ENCODE data around the gene SAMD8.

DNA sequence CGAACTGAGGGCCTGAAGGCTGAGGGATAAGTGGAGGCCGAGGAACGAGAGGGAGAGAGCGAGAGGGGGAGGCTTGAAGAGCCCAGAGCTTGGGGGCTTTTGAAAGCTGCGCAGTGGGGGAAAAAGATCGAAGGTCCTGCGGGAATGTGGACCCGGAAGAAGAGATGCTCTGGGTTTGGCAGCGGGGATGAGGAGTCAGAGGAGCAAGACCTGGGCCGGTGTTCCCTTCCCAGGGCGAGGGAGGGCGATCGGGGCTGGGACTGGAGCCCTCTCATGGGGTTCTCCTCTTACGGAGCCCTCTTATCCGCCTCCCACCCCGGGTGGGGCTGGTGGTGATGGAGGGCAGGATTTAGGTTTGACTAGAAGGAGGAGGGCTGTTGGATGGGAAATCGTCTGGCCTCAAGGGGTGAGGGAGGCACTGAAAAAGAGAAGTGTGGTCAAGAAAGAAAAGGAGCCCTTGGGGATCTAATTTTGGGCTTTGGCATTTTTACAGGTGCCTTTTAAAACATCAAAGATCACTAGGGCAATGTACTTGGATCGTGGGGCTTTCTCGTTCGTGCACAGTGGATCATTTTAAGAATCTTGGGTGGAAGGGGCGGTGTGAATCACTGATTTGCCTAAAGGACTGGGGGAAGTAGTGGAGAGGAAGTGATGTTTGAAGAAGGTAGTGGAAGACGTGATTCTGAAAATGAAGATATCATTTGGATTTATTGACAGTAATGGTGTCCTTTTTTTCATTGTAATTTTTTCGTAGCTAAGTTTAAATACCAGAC is 637 bp downstream of the SAMD8 start:
- TF ChIP-seq, protein P1, sequence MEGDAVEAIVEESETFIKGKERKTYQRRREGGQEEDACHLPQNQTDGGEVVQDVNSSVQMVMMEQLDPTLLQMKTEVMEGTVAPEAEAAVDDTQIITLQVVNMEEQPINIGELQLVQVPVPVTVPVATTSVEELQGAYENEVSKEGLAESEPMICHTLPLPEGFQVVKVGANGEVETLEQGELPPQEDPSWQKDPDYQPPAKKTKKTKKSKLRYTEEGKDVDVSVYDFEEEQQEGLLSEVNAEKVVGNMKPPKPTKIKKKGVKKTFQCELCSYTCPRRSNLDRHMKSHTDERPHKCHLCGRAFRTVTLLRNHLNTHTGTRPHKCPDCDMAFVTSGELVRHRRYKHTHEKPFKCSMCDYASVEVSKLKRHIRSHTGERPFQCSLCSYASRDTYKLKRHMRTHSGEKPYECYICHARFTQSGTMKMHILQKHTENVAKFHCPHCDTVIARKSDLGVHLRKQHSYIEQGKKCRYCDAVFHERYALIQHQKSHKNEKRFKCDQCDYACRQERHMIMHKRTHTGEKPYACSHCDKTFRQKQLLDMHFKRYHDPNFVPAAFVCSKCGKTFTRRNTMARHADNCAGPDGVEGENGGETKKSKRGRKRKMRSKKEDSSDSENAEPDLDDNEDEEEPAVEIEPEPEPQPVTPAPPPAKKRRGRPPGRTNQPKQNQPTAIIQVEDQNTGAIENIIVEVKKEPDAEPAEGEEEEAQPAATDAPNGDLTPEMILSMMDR (conservative IDR thresholded peaks at IDR 0.05) = no peak
- TF ChIP-seq ZFX (IDR thresholded peaks at IDR 0.05) = no peak

All from C4-2B (cell line).